GM18870 (cell line): Measurements from ENCODE around the gene CNST.
A peak's percentile ranks its signal among the peaks of the same experiment; 100 is the strongest.

Experiments
- ATAC-seq: cut with Tn5 transposase; IDR thresholded peaks from one replicate; pipeline ENCODE4 v1.9.1; 2021; ENCODE audit warnings: moderate library complexity; ENCODE audit not compliant: unreplicated experiment

Gene CNST, protein sequence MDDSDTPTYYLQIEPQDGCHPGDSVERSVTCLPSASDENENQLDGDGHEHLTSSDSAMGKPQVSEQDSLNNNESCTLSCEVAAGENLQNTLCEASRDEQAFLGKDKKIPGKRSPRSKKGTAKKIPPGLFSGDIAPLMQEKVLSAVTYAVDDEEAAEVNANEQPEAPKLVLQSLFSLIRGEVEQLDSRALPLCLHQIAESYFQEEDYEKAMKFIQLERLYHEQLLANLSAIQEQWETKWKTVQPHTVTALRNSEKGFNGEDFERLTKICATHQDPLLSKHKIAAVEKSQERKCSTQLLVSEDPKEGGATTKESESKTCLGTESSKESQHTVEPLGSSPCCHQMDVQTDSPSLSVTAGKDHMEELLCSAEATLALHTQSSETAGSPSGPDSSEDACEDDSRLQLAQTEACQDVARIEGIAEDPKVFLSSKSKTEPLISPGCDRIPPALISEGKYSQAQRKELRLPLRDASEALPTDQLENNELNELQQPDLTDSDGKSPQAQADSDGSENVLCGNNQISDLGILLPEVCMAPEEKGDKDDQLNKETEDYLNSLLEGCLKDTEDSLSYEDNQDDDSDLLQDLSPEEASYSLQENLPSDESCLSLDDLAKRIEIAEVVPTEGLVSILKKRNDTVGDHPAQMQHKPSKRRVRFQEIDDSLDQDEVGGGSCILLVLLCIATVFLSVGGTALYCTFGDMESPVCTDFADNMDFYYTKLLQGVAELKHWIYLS

GRCh38 chr1:246566128-246566812 is at the start of gene CNST, which contains the start of gene TFB2M:
Gene CNST (plus strand): TSS chr1:246566456. CDS start chr1:246591563, 25,107 bp downstream.
Gene TFB2M (minus strand): TSS chr1:246566261. CDS start chr1:246566138, 123 bp downstream.
- ATAC-seq = peak; percentile 94

DNA sequence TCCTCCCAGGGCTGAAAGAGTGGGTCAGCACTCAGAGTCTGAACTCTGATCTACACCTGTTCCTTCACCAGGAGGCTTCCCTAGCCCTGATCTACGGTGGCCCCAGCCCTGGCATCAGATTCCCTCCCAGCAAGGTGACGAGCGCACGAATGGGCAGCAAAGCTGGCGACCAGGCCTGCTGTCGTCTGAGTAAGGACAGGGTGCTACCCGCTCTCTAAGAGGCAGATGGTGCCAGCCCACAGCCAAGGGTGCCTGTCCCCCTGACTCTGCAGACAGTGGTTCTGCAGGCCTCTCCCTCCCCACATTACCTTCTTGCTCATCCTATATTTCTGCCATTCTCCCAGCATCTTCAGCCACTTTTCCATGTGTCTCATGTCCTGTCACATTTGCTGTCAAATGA is 48.9 kb upstream of the CNST start:
- no peak for ATAC-seq

- ATAC-seq = no peak
Measured at GRCh38 chr1:246518456-246519205, 47.6 kb upstream of the CNST start.

- no peak for ATAC-seq
Measured at GRCh38 chr1:246519514-246519913, 46.7 kb upstream of the CNST start.

GRCh38 chr1:246526380-246526779 is 39.9 kb upstream of the CNST start:
- no peak for ATAC-seq

- ATAC-seq = no peak
Measured at GRCh38 chr1:246526915-246527314, 39.3 kb upstream of the CNST start.

DNA sequence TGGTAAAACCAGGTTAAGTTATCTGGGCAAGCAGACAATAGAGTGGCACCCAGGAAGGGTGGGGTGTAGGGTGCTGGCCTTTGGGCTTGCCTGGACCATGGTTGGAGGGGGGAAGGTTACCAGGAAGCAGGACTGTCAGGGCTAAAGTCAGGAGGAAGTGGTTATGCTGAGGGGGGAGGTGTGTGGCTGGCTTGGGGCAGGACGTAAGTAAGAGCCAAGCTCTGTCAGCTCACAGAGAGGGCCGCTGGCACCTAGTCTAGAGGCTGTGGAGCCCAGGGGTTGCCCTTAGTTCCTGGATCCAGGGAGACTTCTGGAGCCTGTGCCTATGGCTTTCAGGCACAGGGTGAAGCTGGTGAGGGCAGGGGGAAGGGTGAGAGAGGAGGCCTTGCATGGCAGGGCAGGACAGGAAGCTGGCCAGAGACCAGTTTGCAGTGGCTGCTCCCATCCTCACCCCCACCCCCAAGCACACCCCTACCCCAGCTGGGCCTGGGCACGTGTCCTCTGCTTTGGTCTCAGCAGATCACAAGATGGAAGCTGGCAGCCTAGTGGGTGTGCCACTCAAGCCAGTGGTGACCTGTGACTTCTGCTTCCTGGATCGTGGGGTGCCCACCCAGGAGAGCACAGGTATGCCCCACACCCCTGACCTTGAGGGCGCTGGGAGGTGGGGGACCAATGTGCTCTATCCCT is 38.7 kb upstream of the CNST start:
- no peak for ATAC-seq

GRCh38 chr1:246528933-246529731 is 37.1 kb upstream of the CNST start:
- no peak for ATAC-seq

- no peak for ATAC-seq
Measured at GRCh38 chr1:246530482-246530881, 35.8 kb upstream of the CNST start.

DNA sequence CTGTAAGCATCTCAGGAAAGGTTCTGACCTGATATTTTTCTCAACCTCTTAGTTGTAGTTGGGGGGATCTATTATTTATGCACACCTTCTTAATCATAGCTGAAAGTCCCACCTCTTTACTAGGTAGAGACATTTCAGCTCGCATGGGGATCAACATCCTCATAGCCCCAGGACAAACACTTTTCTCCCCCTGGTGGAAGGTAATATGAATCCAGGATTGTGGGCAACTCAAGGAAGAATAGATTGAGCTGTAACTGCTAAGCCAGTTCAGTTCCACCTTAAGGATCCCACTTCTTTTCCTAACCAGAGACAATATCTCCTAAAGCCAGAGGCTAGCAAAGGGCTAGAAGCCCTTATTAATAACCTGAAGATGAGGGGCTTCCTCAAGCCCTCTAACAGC is 33.7 kb upstream of the CNST start:
- ATAC-seq = no peak

DNA sequence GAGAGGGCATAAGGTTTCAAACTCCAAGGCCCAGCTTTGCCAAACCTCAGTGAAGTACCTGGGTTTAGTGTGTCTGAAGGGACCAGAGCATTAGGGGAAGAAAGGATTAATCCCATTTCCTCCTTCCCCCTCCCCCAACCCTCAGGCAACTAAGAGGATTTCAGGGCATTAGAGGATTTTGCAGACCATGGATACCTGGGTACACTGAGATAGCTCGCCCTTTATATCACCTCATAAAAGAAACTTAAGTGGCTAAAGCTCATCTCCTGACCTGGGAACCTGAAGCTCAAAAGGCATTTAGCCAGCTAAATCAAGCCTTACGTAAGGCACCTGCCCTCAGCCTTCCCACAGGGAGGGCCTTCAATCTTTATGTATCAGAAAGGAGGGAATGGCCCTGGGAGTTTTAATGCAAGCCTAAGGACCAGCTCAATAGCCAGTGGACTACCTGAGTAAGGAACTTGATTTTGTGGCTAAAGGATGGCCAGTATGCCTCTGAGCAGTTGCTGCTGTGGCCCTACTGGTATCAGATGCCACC is 32.8 kb upstream of the CNST start:
- ATAC-seq = no peak

DNA sequence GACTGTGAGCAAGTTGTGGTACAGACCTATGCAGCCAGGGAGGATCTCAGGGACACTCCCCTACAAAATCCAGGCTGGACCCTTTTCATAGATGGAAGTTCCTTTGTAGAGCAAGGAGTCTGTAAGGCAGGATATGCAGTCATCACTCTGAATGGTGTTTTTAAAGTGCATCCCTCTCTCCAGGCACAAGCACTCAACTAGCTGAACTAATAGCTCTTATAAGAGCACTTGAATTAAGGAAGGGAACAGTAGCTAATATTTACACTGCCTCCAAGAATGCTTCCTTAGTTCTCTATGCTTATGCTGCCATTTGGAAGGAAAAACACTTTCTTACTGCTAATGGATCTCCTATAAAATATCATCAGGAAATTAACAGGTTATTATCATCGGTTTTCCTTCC is 32.1 kb upstream of the CNST start:
- no peak for ATAC-seq

- no peak for ATAC-seq
Measured at GRCh38 chr1:246537441-246537840, 28.8 kb upstream of the CNST start.

GRCh38 chr1:246537887-246538286 is 28.4 kb upstream of the CNST start:
- ATAC-seq = no peak

DNA sequence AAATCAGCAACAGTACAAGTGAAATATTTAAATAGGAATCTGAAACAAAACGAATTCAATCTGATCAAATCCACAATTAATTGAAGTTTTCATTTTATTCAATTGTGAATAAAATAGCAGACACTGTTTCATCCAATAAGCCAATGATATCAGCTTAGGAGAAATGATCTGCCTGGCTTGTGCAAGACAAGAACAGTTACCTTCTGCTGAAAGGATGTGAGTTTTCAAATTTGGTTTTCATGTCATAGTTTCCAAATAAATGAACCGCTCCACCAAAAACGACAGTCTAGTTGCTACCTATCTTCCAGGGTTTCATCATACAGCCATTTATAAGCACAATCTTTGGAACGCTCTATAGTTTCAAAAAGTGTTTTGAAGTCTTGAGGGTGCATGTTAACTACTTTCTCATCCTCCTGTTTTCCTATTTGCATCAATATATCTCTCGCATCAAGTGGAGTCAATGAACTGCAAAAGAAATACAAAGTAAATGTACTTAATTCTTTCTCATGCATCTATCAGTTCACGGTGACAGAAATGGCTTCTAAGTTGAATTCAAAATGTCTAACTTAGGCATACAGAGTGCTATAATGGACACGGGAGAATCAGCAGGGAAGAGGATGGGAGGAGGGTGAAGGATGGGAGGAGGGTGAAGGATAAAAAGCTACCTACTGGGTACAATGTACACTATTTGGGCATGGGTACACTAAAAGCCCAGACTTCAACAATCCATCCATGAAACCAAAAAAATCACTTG is 25.3 kb upstream of the CNST start:
- no peak for ATAC-seq

GRCh38 chr1:246544001-246544400 is 22.3 kb upstream of the CNST start:
- no peak for ATAC-seq

DNA sequence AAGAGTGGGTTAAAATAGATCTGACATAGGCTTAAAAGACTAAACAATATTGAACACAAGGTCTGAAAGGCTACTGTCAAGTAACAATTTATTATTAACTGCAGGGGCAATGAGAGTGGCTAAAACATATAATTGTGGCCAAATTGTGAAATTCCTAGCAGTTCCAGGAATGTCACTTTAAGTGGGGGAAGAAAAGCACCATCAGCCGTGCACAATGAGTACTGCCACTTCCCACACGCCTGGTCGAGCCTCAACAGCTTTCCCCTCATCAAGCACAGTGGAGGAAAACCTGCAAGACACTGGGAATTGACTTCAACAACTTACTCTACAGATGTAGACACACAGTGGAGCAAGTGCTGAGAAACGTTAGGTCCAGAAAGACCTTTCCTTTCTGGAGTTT is 16.6 kb upstream of the CNST start:
- no peak for ATAC-seq

GRCh38 chr1:246550402-246550801 is 15.9 kb upstream of the CNST start:
- no peak for ATAC-seq

DNA sequence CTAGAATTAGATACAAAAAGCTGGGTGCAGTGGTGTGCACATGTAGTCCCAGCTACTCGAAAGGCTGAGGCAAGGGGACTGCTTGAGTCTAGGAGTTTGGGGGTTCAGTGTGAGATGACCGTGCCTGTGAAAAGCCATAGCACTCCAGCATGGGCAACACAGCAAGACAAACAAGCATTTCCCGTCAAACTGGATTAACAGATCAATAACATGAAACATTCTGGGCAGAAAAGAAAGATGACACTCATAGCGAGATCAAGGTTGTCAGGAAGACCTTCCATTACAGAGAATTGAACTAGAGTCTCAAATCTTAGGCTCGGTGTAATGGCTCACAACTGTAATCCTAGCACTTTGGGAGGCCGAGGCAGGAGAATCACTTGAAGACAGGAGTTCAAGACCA is 14.1 kb upstream of the CNST start:
- ATAC-seq = no peak
